A673 (cell line): Measurements from ENCODE around the gene DMP1. TPM values are rescaled to one million over a fixed set of nuclear protein-coding genes. Genes with fewer than 3 reads are reported as not detected.

ENCODE experiments used
- BruUV-seq: library from RNA; stranded (reverse); fragments of 400-500 nt; replicated peaks from 2 replicates; lab custom pipeline; 2021; lab: Mats Ljungman, UMichigan
- CTCF ChIA-PET: fragments of 300-600 bp; sonication (Branson Sonifier 250); formaldehyde crosslinking; loops from one replicate; lab custom pipeline; 2022; ENCODE audit warnings: antibody characterized with exemption; lab: Charles Lee
- POLR2A ChIA-PET: fragments of 300-600 bp; sonication (Branson Sonifier 250); formaldehyde crosslinking; loops from one replicate; lab custom pipeline; 2022; ENCODE audit warnings: antibody characterized with exemption; ENCODE audit not compliant: low non-redundant PET; lab: Charles Lee
- DNase-seq: peaks from one replicate; pipeline ENCODE4 v3.0.0-alpha.2; 2015; ENCODE audit warnings: low spot score
- H3K27ac ChIP-seq: fragments of 200-600 bp; sonication (generic); 2 replicates; pipeline ENCODE4 v1.5.1; 2016; ENCODE audit warnings: mixed run types, low read depth, mild to moderate bottlenecking, mixed read lengths, antibody characterized with exemption, low read length; ENCODE audit not compliant: poor library complexity, severe bottlenecking
- H3K27me3 ChIP-seq: fragments of 200-600 bp; sonication (generic); replicated peaks from 2 replicates; pipeline ENCODE4 v1.6.1; 2017; ENCODE audit warnings: mixed run types, low read depth, mild to moderate bottlenecking, mixed read lengths, antibody characterized with exemption, low read length; ENCODE audit not compliant: insufficient read depth, poor library complexity
- H3K36me3 ChIP-seq: fragments of 200-600 bp; sonication (generic); 2 replicates; pipeline ENCODE4 v1.6.1; 2016; ENCODE audit warnings: mixed run types, mild to moderate bottlenecking, mixed read lengths, antibody characterized with exemption, low read length; ENCODE audit not compliant: insufficient read depth, poor library complexity, severe bottlenecking
- H3K4me1 ChIP-seq: fragments of 200-600 bp; sonication (generic); 2 replicates; pipeline ENCODE4 v1.6.1; 2017; ENCODE audit warnings: mixed run types, mild to moderate bottlenecking, mixed read lengths, antibody characterized with exemption, low read length; ENCODE audit not compliant: insufficient read depth, poor library complexity, severe bottlenecking
- H3K4me3 ChIP-seq: fragments of 200-600 bp; sonication (generic); 2 replicates; pipeline ENCODE4 v1.5.1; 2016; ENCODE audit warnings: low read depth, mixed run types, mild to moderate bottlenecking, mixed read lengths, low read length; ENCODE audit not compliant: poor library complexity, severe bottlenecking
- H3K9me3 ChIP-seq: fragments of 200-600 bp; sonication (generic); 2 replicates; pipeline ENCODE4 v1.6.1; 2016; ENCODE audit warnings: mixed run types, low read depth, mild to moderate bottlenecking, mixed read lengths, antibody characterized with exemption, low read length; ENCODE audit not compliant: poor library complexity, severe bottlenecking
- CTCF ChIP-seq: fragments of 300-800, 200-600 bp; sonication (generic); conservative IDR thresholded peaks from 2 replicates; pipeline ENCODE4 v1.5.1; 2017; ENCODE audit warnings: low read depth, mild to moderate bottlenecking, antibody characterized with exemption, low read length, moderate library complexity, mixed read lengths
- EZH2 ChIP-seq: fragments of 200-600 bp; sonication (generic); IDR thresholded peaks from 2 replicates; pipeline ENCODE4 v1.6.1; 2017; ENCODE audit warnings: borderline replicate concordance, low read depth, mild to moderate bottlenecking, mixed read lengths, antibody characterized with exemption, low read length; ENCODE audit not compliant: poor library complexity, severe bottlenecking
- intact Hi-C: fragments of 100-400 bp; cut with micrococcal nuclease; formaldehyde crosslinking; loops from one replicate; pipeline ENCODE4 v1.10.0; 2022; ENCODE audit not compliant: unreplicated experiment
- total RNA-seq: library from RNA; stranded (reverse); gene quantifications from 2 replicates; pipeline ENCODE4 v1.2.3, GENCODE V29; 2021

Gene DMP1
- total RNA-seq, 1 experiment from 2014 or later, result not detected

GRCh38 chr4:87631668-87632067, 18.4 kb upstream of the DMP1 start:
- Histone ChIP-seq H3K9me3 (no peaks in the 10 kb centered on the region), H3K4me1 (peaks cover 9% of the 10 kb centered on the region), H3K36me3 (no peaks in the 10 kb centered on the region), H3K27ac (no peak overlapping the region), H3K27me3 (no peaks in the 10 kb centered on the region), H3K4me3 (no peak overlapping the region)
- no TSS peak for BruUV-seq
- ChIA-PET CTCF (no interaction called here), POLR2A (no interaction called here)
- TF ChIP-seq EZH2 (no peak), CTCF (no peak)
- intact Hi-C loops, result no loop called here
- DNase-seq, result no peak

GRCh38 chr4:87632469-87632868, 17.6 kb upstream of the DMP1 start:
- Histone ChIP-seq H3K27ac (no peak overlapping the region), H3K36me3 (no peaks in the 10 kb centered on the region), H3K27me3 (no peaks in the 10 kb centered on the region), H3K4me3 (no peak overlapping the region), H3K9me3 (no peaks in the 10 kb centered on the region), H3K4me1 (peaks cover 9% of the 10 kb centered on the region)
- no TSS peak for BruUV-seq
- intact Hi-C loops, result no loop called here
- no peak for TF ChIP-seq EZH2
- no peak for TF ChIP-seq CTCF
- no peak for DNase-seq
- ChIA-PET CTCF (no interaction called here), POLR2A (no interaction called here)

GRCh38 chr4:87633243-87633642, 16.8 kb upstream of the DMP1 start:
- Histone ChIP-seq H3K27me3 (no peaks in the 10 kb centered on the region), H3K9me3 (no peaks in the 10 kb centered on the region), H3K36me3 (no peaks in the 10 kb centered on the region), H3K4me3 (no peak overlapping the region), H3K4me1 (peaks cover 9% of the 10 kb centered on the region), H3K27ac (no peak overlapping the region)
- no peak for TF ChIP-seq EZH2
- ChIA-PET CTCF (no interaction called here), POLR2A (no interaction called here)
- no TSS peak for BruUV-seq
- DNase-seq, result peak; percentile 55
- intact Hi-C loops, result no loop called here

GRCh38 chr4:87644286-87644685, 5.8 kb upstream of the DMP1 start:
- Histone ChIP-seq H3K27me3 (no peaks in the 10 kb centered on the region), H3K9me3 (no peaks in the 10 kb centered on the region), H3K36me3 (no peaks in the 10 kb centered on the region), H3K27ac (no peak overlapping the region), H3K4me3 (no peak overlapping the region), H3K4me1 (no peaks in the 10 kb centered on the region)
- TF ChIP-seq EZH2, result no peak
- TF ChIP-seq CTCF, result 0 out of 2 replicates have a peak, but pooled peaks have one; percentile 13
- DNase-seq, result no peak
- CTCF ChIA-PET, result no interaction called here
- intact Hi-C loops, result no loop called here
- BruUV-seq, result no TSS peak
- POLR2A ChIA-PET, result no interaction called here
